Activated CD8-positive, alpha-beta T cell treated with anti-CD3 and anti-CD28 coated beads for 36 hours (primary cell): ENCODE results near the gene HBG1. TPM values are rescaled to one million over a fixed set of nuclear protein-coding genes. Genes with fewer than 3 reads are reported as not detected.

Experiments used
- ATAC-seq: fragments of 200-7000 bp; cut with Tn5 transposase; one replicate; pipeline ENCODE4 v1.10.0; 2021; ENCODE audit warnings: mild to moderate bottlenecking, moderate library complexity
- CTCF ChIA-PET: fragments of 350-600 bp; sonication (Branson Sonifier 250); formaldehyde crosslinking; loops from one replicate; lab custom pipeline; 2021; ENCODE audit warnings: antibody characterized with exemption; lab: Charles Lee
- POLR2A ChIA-PET: fragments of 350-600 bp; sonication (Branson Sonifier 250); formaldehyde crosslinking; loops from one replicate; lab custom pipeline; 2021; ENCODE audit warnings: antibody characterized with exemption; lab: Charles Lee
- DNase-seq: peaks from one replicate; pipeline ENCODE4 v3.0.0-alpha.2; 2020
- H3K27ac Mint-ChIP-seq: one replicate; pipeline ENCODE4 v1.8.0; 2021; ENCODE audit warnings: mild to moderate bottlenecking, mixed read lengths
- H3K27me3 Mint-ChIP-seq: one replicate; pipeline ENCODE4 v1.8.0; 2021; ENCODE audit warnings: mixed read lengths
- H3K36me3 Mint-ChIP-seq: one replicate; pipeline ENCODE4 v1.8.0; 2021; ENCODE audit warnings: low read depth, mixed read lengths
- H3K4me1 Mint-ChIP-seq: one replicate; pipeline ENCODE4 v1.8.0; 2021; ENCODE audit warnings: low read depth, mixed read lengths
- H3K4me3 Mint-ChIP-seq: one replicate; pipeline ENCODE4 v1.8.0; 2021; ENCODE audit warnings: mild to moderate bottlenecking, moderate library complexity, mixed read lengths
- H3K9me3 Mint-ChIP-seq: one replicate; pipeline ENCODE4 v1.8.0; 2021; ENCODE audit warnings: mixed read lengths
- CTCF ChIP-seq: fragments of 200-600 bp; IDR thresholded peaks from one replicate; pipeline ENCODE4 v1.8.0; 2022; ENCODE audit warnings: antibody characterized with exemption, mild to moderate bottlenecking
- intact Hi-C: fragments of 100-400 bp; cut with micrococcal nuclease; formaldehyde crosslinking; loops from one replicate; pipeline ENCODE4 v1.10.0; 2022
- total RNA-seq, 2 experiments: library from RNA; stranded (reverse); gene quantifications; one replicate each; pipeline ENCODE4 v1.2.3, GENCODE V29; 2021

Gene HBG1
- total RNA-seq, 2 experiments from 2014 or later = not detected

GRCh38 chr11:5228124-5228523, 21.5 kb downstream of the HBG1 start:
- no peaks in the 10 kb centered on the region for H3K9me3 Mint-ChIP-seq
- no peak overlapping the region for H3K4me3 Mint-ChIP-seq
- peaks cover 6% of the 10 kb centered on the region for H3K27me3 Mint-ChIP-seq
- DNase-seq (no peak), ATAC-seq (no peak)
- intact Hi-C loops = no loop called here
- H3K36me3 Mint-ChIP-seq = no peaks in the 10 kb centered on the region
- CTCF ChIA-PET = no interaction called here
- no peaks in the 10 kb centered on the region for H3K4me1 Mint-ChIP-seq
- TF ChIP-seq CTCF = no peak
- no peak overlapping the region for H3K27ac Mint-ChIP-seq
- POLR2A ChIA-PET = no interaction called here

DNA sequence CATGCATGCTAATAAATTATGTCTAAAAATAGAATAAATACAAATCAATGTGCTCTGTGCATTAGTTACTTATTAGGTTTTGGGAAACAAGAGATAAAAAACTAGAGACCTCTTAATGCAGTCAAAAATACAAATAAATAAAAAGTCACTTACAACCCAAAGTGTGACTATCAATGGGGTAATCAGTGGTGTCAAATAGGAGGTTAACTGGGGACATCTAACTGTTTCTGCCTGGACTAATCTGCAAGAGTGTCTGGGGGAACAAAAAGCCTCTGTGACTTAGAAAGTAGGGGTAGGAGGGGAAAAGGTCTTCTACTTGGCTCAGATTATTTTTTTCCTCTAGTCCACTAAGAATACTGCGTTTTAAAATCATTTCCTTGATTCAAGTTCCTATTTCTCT, 22.0 kb downstream of the HBG1 start:
- intact Hi-C loops = no loop called here
- no peak for TF ChIP-seq CTCF
- H3K4me3 Mint-ChIP-seq = no peak overlapping the region
- ChIA-PET CTCF (no interaction called here), POLR2A (no interaction called here)
- no peaks in the 10 kb centered on the region for H3K9me3 Mint-ChIP-seq
- H3K4me1 Mint-ChIP-seq = no peaks in the 10 kb centered on the region
- H3K36me3 Mint-ChIP-seq = no peaks in the 10 kb centered on the region
- DNase-seq = no peak
- ATAC-seq = no peak
- peaks cover 6% of the 10 kb centered on the region for H3K27me3 Mint-ChIP-seq
- no peak overlapping the region for H3K27ac Mint-ChIP-seq

- TF ChIP-seq CTCF = no peak
- ATAC-seq = no peak
- H3K4me1 Mint-ChIP-seq = no peaks in the 10 kb centered on the region
- intact Hi-C loops = no loop called here
- H3K9me3 Mint-ChIP-seq = no peaks in the 10 kb centered on the region
- ChIA-PET POLR2A (no interaction called here), CTCF (no interaction called here)
- H3K27ac Mint-ChIP-seq = no peak within 1 kb of the TSS
- peaks cover 5% of the 10 kb centered on the region for H3K27me3 Mint-ChIP-seq
- no peak within 1 kb of the TSS for H3K4me3 Mint-ChIP-seq
- DNase-seq = no peak
- H3K36me3 Mint-ChIP-seq = no peaks in the 10 kb centered on the region
These were observed 22.8 kb downstream of the HBG1 start, which contains the start of gene HBB for GRCh38 chr11:5226732-5227310. Gene HBB (minus strand): TSS chr11:5227071. CDS start chr11:5227021, 50 bp downstream.

DNA sequence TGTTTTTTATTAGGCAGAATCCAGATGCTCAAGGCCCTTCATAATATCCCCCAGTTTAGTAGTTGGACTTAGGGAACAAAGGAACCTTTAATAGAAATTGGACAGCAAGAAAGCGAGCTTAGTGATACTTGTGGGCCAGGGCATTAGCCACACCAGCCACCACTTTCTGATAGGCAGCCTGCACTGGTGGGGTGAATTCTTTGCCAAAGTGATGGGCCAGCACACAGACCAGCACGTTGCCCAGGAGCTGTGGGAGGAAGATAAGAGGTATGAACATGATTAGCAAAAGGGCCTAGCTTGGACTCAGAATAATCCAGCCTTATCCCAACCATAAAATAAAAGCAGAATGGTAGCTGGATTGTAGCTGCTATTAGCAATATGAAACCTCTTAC, 24.2 kb downstream of the HBG1 start:
- Mint-ChIP-seq H3K4me3 (no peak overlapping the region), H3K27me3 (peaks cover 5% of the 10 kb centered on the region), H3K27ac (no peak overlapping the region), H3K4me1 (no peaks in the 10 kb centered on the region), H3K36me3 (no peaks in the 10 kb centered on the region), H3K9me3 (no peaks in the 10 kb centered on the region)
- DNase-seq (no peak), ATAC-seq (no peak)
- POLR2A ChIA-PET = interaction anchor here (0.5 kb wide), 1 partner anchor 17 kb away, joined by 3 read pairs; no protein-coding TSS in a partner anchor
- no peak for TF ChIP-seq CTCF
- intact Hi-C loops = no loop called here
- CTCF ChIA-PET = interaction anchor here (0.6 kb wide), 1 partner anchor 120 kb away, joined by 3 read pairs; no protein-coding TSS in a partner anchor

GRCh38 chr11:5224538-5225479, 24.8 kb downstream of the HBG1 start:
- TF ChIP-seq CTCF = no peak
- H3K36me3 Mint-ChIP-seq = no peaks in the 10 kb centered on the region
- H3K27me3 Mint-ChIP-seq = peaks cover 5% of the 10 kb centered on the region
- no peak overlapping the region for H3K27ac Mint-ChIP-seq
- DNase-seq (no peak), ATAC-seq (no peak)
- H3K4me1 Mint-ChIP-seq = no peaks in the 10 kb centered on the region
- POLR2A ChIA-PET = no interaction called here
- no peaks in the 10 kb centered on the region for H3K9me3 Mint-ChIP-seq
- no peak overlapping the region for H3K4me3 Mint-ChIP-seq
- CTCF ChIA-PET = interaction anchor here (0.6 kb wide), 1 partner anchor 119 kb away, joined by 3 read pairs; no protein-coding TSS in a partner anchor
- intact Hi-C loops = no loop called here
